C4-2B (cell line): ENCODE data around the gene MAB21L3.

Experiments used
- ZFX ChIP-seq: fragments of 450-650 bp; IDR thresholded peaks from 2 replicates; pipeline ENCODE4 v1.6.1; 2017
- TF ChIP-seq, protein P1 (sequence below): fragments of 450-650 bp; conservative IDR thresholded peaks from 2 replicates; pipeline ENCODE4 v1.5.1; 2017; ENCODE audit warnings: mild to moderate bottlenecking

DNA sequence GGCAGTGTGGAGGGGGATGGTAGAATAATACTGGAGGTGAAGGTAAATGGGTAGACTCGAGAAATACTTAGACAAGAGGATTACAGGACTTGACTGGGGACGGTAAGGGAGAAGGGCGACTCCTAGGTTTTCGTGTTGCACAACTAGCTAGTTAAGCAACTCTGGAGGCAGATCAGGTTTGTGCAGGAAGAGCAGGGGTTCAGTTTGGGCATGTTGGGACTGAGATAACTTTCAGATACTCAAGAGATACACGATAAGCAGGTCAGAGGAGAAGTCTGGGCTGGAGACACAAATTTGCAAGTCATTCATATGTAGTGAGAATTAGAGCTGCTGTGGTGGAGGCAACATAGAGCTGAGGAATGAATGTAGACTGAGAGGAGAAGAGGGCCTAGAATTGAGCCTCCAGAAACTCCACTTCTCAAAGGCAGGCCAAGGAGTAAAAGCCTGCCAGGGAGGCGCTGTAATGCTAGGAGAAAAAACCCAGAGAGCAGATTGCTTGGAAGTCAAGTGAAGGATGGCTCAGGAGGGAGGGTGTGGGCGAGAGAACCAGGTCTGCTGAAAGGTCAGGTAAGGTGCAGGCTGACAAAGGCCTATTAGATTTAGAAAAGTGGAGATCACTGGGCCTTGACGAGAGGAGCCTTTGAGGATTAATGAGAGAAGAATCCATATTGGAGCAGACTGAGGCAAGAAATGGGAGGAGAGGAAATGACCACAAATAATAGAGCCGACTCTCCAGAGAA, 20.8 kb downstream of the MAB21L3 start:
- TF ChIP-seq, protein P1, sequence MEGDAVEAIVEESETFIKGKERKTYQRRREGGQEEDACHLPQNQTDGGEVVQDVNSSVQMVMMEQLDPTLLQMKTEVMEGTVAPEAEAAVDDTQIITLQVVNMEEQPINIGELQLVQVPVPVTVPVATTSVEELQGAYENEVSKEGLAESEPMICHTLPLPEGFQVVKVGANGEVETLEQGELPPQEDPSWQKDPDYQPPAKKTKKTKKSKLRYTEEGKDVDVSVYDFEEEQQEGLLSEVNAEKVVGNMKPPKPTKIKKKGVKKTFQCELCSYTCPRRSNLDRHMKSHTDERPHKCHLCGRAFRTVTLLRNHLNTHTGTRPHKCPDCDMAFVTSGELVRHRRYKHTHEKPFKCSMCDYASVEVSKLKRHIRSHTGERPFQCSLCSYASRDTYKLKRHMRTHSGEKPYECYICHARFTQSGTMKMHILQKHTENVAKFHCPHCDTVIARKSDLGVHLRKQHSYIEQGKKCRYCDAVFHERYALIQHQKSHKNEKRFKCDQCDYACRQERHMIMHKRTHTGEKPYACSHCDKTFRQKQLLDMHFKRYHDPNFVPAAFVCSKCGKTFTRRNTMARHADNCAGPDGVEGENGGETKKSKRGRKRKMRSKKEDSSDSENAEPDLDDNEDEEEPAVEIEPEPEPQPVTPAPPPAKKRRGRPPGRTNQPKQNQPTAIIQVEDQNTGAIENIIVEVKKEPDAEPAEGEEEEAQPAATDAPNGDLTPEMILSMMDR = no peak
- TF ChIP-seq ZFX = no peak
